ENCODE data around the gene BACH1. TPM values are rescaled to one million over a fixed set of nuclear protein-coding genes. Genes with fewer than 3 reads are reported as not detected.
A peak's percentile ranks its signal among the peaks of the same experiment; 100 is the strongest.

Gene BACH1
- total and polyA plus RNA-seq, 2 experiments from 2014 or later: 23.9 to 52.7 TPM

- no peaks in the 10 kb centered on the region for H3K9me3 ChIP-seq (ENCODE audit: low read depth)
- H3K9me2 ChIP-seq (ENCODE audit: insufficient read depth): no peaks in the 10 kb centered on the region
- DNase-seq: no peak
- TF ChIP-seq EZH2phosphoT487 (IDR thresholded peaks at IDR 0.05; ENCODE audit: insufficient read depth, low read depth) (no peak), EZH2 (IDR thresholded peaks at IDR 0.05; ENCODE audit: insufficient read depth, poor library complexity, severe bottlenecking) (no peak)
- no peak overlapping the region for H3K4me2 ChIP-seq (ENCODE audit: unreplicated experiment)
- H3K9ac ChIP-seq: no peak overlapping the region
- no peak overlapping the region for H2AFZ ChIP-seq
- no peak overlapping the region for H3K27ac ChIP-seq
- peaks cover 20% of the 10 kb centered on the region for H3F3A ChIP-seq (ENCODE audit: insufficient read depth)
- no peaks in the 10 kb centered on the region for H3K27me3 ChIP-seq (replicated peaks; ENCODE audit: insufficient read depth)
- H3K36me3 ChIP-seq (ENCODE audit: low read depth): no peaks in the 10 kb centered on the region
- in situ Hi-C loops (cut with MboI): no loop called here
- WGBS, 2 experiments (ENCODE audit: low coverage in 1 of 2, low lambda C conversion rate in 2 of 2, missing lambda C conversion rate in 2 of 2): 81 to 87% methylated on average over 3 of the region's 3 CpGs
- H3K4me3 ChIP-seq: no peak overlapping the region
- H3K79me2 ChIP-seq (ENCODE audit: insufficient read depth): peaks cover 23% of the 10 kb centered on the region
- H3K4me1 ChIP-seq (ENCODE audit: insufficient read depth): peaks cover 12% of the 10 kb centered on the region
- H4K20me1 ChIP-seq (ENCODE audit: insufficient read depth): peaks cover 4% of the 10 kb centered on the region; the same call in 1 of the 2 replicates
Measured at GRCh38 chr21:29296446-29296845, 2.3 kb upstream of the BACH1 start.

GRCh38 chr21:29297483-29298347, 1.0 kb upstream of the BACH1 start:
- Histone ChIP-seq H4K20me1 (ENCODE audit: insufficient read depth) (peaks cover 12% of the 10 kb centered on the region), H3K9me2 (ENCODE audit: insufficient read depth) (no peaks in the 10 kb centered on the region), H3K36me3 (ENCODE audit: low read depth) (no peaks in the 10 kb centered on the region), H3K9ac (peak overlapping the region; percentile 93), H3K4me1 (ENCODE audit: insufficient read depth) (peaks cover 25% of the 10 kb centered on the region), H2AFZ (peak overlapping the region; percentile 71), H3K27me3 (replicated peaks; ENCODE audit: insufficient read depth) (no peaks in the 10 kb centered on the region), H3F3A (ENCODE audit: insufficient read depth) (peaks cover 32% of the 10 kb centered on the region), H3K9me3 (ENCODE audit: low read depth) (no peaks in the 10 kb centered on the region), H3K4me3 (peak overlapping the region; percentile 82), H3K4me2 (ENCODE audit: unreplicated experiment) (peak overlapping the region; percentile 67), H3K79me2 (ENCODE audit: insufficient read depth) (peaks cover 36% of the 10 kb centered on the region), H3K27ac (no peak overlapping the region)
- in situ Hi-C loops (cut with MboI): no loop called here
- no peak for DNase-seq
- 72 to 73% methylated on average over 24 to 27 of the region's 27 CpGs for WGBS, 2 experiments (ENCODE audit: low coverage in 1 of 2, low lambda C conversion rate in 2 of 2, missing lambda C conversion rate in 2 of 2)
- TF ChIP-seq EZH2phosphoT487 (IDR thresholded peaks at IDR 0.05; ENCODE audit: insufficient read depth, low read depth) (no peak), EZH2 (IDR thresholded peaks at IDR 0.05; ENCODE audit: insufficient read depth, poor library complexity, severe bottlenecking) (no peak)

- Histone ChIP-seq H3K27me3 (replicated peaks; ENCODE audit: insufficient read depth) (no peaks in the 10 kb centered on the region), H3K79me2 (ENCODE audit: insufficient read depth) (peaks cover 52% of the 10 kb centered on the region), H3K9me2 (ENCODE audit: insufficient read depth) (no peaks in the 10 kb centered on the region), H3K4me3 (peak overlapping the region; percentile 82), H4K20me1 (ENCODE audit: insufficient read depth) (peaks cover 25% of the 10 kb centered on the region), H3K4me2 (ENCODE audit: unreplicated experiment) (peak overlapping the region; percentile 80), H3F3A (ENCODE audit: insufficient read depth) (peaks cover 46% of the 10 kb centered on the region), H3K27ac (peak overlapping the region; percentile 89), H3K4me1 (ENCODE audit: insufficient read depth) (peaks cover 40% of the 10 kb centered on the region), H2AFZ (no peak overlapping the region), H3K36me3 (ENCODE audit: low read depth) (no peaks in the 10 kb centered on the region), H3K9me3 (ENCODE audit: low read depth) (no peaks in the 10 kb centered on the region), H3K9ac (peak overlapping the region; percentile 93)
- TF ChIP-seq EZH2phosphoT487 (IDR thresholded peaks at IDR 0.05; ENCODE audit: insufficient read depth, low read depth) (no peak), EZH2 (IDR thresholded peaks at IDR 0.05; ENCODE audit: insufficient read depth, poor library complexity, severe bottlenecking) (no peak)
- peak; percentile 89 for DNase-seq
- WGBS, 2 experiments (ENCODE audit: low coverage in 1 of 2, low lambda C conversion rate in 2 of 2, missing lambda C conversion rate in 2 of 2): 1% methylated on average over 29 to 42 of the region's 75 CpGs
- in situ Hi-C loops (cut with MboI): no loop called here
Measured at GRCh38 chr21:29299046-29299915, 559 bp downstream of the BACH1 start.
